ENCODE data around the gene CCDC185.

CCDC185 gene

DNA sequence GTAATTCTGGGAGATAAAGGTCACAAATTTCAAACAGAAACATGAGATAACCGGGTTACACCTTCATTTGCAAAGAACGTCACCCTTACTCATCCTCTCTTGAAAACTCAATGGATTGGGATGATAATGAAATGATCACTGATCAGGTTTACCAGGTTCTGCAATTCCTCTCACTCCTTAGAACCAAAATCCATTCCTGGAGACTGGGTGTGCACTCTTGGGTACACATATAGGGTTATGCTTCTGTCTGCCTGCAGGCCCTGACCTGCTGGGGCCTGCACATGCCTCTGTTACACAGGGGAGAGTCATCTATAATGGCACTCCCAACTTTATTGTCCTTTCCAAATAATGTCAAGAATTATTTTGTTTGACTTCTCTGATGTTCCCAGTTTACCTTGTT, 37.5 kb upstream of the CCDC185 start:
- no peak overlapping the region for H3K27ac ChIP-seq
- H3K27me3 ChIP-seq (replicated peaks) = no peaks in the 10 kb centered on the region
- TF ChIP-seq, protein P1, sequence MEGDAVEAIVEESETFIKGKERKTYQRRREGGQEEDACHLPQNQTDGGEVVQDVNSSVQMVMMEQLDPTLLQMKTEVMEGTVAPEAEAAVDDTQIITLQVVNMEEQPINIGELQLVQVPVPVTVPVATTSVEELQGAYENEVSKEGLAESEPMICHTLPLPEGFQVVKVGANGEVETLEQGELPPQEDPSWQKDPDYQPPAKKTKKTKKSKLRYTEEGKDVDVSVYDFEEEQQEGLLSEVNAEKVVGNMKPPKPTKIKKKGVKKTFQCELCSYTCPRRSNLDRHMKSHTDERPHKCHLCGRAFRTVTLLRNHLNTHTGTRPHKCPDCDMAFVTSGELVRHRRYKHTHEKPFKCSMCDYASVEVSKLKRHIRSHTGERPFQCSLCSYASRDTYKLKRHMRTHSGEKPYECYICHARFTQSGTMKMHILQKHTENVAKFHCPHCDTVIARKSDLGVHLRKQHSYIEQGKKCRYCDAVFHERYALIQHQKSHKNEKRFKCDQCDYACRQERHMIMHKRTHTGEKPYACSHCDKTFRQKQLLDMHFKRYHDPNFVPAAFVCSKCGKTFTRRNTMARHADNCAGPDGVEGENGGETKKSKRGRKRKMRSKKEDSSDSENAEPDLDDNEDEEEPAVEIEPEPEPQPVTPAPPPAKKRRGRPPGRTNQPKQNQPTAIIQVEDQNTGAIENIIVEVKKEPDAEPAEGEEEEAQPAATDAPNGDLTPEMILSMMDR (IDR thresholded peaks at IDR 0.05; ENCODE audit: low read depth, low read length, missing control alignments) = no peak
- in situ Hi-C loops (cut with HindIII; ENCODE audit: low pct_ligation_motif_present, low sequenced_read_pairs) = no loop called here
- no peak for DNase-seq
- no peak overlapping the region for H3K4me3 ChIP-seq (ENCODE audit: low read depth, low read length)
- no peaks in the 10 kb centered on the region for H3K36me3 ChIP-seq (replicated peaks)

DNA sequence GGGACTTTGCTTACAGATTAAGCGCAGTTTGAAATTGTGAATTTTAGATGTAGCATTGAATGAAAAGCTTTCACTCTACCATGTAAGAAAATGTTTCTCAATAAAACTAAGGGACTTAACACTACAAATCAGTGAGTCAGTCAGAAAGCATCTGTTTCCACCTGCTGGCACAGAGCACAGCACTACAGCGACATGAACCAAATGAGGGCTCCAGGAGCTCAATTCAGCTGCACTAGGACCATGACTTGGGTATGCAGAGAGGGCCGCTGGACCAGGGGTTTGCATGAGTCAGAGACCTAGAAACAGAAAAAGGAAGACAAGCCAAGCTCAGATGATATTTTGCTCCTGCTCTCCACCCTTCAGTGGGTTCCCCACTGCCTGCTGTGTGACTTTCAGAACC, 34.4 kb upstream of the CCDC185 start:
- DNase-seq = no peak
- H3K27me3 ChIP-seq (replicated peaks) = peaks cover 23% of the 10 kb centered on the region
- TF ChIP-seq, protein P1 (IDR thresholded peaks at IDR 0.05; ENCODE audit: low read depth, low read length, missing control alignments) = no peak

DNA sequence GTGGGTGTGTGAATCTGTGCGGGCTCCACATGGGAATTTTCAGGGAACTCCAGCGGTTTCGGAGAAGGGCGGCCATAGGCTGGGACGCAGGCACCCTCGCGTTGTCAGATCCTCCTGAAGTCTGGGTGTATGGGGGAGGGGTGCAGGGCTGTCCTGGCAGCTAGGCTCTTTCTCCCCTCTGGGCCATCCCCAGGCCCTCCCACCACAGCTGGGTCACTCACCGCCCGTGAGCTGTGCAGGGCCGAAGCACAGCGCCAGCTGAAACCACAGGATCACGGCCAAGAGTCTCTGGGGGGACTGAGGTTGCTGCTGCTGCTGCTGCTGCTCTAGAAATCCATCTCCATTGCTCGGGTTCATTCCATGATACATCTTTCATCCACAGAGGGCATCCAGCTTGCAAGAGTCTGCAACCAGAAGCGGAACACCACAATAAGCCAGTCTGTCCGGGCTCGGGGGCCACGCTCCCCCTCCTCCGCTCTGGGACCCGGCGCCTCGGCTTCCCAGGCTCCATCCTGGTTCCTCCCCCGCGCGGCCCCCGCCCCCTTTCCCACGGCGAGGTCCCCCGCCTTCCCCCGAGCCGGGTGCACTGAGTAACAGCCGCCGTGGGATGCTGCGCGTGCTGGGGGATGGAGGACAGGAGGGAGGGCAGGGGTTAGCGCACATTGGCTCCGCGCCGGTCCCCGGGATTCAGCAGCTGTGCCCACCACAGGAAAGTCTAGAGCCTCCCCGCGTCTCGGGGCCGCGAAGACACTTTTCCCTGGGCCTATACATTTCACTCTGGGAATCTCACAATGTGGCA, 30.0 kb upstream of the CCDC185 start:
- TF ChIP-seq, protein P1 (IDR thresholded peaks at IDR 0.05; ENCODE audit: low read depth, low read length, missing control alignments) = no peak
- no peak for DNase-seq
- peak overlapping the region; percentile 30 for H3K4me3 ChIP-seq (ENCODE audit: low read depth, low read length)
- in situ Hi-C loops (cut with HindIII; ENCODE audit: low pct_ligation_motif_present, low sequenced_read_pairs) = no loop called here
- no peak overlapping the region for H3K27ac ChIP-seq
- peaks cover 44% of the 10 kb centered on the region for H3K27me3 ChIP-seq (replicated peaks)
- no peaks in the 10 kb centered on the region for H3K36me3 ChIP-seq (replicated peaks)

More for the DNA sequence above, 34.4 kb upstream of the CCDC185 start:
- in situ Hi-C loops (cut with HindIII; ENCODE audit: low pct_ligation_motif_present, low sequenced_read_pairs) = no loop called here
- no peak overlapping the region for H3K4me3 ChIP-seq (ENCODE audit: low read depth, low read length)
- no peak overlapping the region for H3K27ac ChIP-seq
- no peaks in the 10 kb centered on the region for H3K36me3 ChIP-seq (replicated peaks)

DNA sequence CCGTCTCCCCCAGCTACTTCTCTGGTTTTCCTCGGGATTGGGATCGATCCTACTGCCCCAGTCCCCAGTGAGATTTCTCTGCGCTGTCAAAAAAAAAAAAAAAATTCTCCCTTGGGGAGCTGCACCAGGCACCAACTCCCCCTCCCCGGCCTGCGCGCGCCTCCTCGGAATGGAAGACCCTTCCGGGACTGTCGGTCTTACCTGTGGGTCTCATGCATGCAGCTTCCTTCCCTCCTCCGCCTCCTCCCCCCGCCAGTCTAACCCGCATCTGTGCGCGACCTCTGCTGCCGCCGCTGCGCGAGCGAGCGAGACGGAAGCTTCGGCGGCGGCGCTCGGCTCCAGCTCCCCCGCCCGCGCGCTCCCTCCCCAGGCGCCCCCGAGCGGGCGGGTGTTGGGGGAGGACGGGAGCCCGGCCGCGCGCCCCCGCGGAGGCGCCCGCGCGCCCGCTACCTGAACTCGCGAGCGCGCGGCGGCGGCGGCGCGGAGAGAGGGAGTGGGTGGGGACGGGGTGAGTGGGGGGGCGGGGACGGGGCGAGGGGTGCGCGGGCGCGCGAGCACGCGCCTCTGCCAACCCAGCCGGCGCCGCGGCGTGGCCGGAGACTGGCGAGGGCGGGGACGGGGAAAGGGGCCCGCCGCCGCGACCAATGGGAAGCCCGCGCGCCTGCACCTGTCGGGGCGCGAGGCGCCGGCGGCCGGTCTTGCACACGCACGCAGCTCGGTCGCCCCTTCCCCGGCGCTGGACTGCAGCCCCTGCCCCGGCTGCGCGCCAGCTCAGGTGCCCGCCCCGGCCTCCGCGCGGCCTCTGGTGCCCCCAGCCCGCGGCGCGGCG, 29.1 kb upstream of the CCDC185 start, which contains the start of gene SUSD4:
SUSD4 (minus strand) TSS at position 321 of the 829 bp plus-strand sequence. CDS start 751 bp downstream, outside the sequence.
- H3K27me3 ChIP-seq (replicated peaks) = peaks cover 44% of the 10 kb centered on the region

DNA sequence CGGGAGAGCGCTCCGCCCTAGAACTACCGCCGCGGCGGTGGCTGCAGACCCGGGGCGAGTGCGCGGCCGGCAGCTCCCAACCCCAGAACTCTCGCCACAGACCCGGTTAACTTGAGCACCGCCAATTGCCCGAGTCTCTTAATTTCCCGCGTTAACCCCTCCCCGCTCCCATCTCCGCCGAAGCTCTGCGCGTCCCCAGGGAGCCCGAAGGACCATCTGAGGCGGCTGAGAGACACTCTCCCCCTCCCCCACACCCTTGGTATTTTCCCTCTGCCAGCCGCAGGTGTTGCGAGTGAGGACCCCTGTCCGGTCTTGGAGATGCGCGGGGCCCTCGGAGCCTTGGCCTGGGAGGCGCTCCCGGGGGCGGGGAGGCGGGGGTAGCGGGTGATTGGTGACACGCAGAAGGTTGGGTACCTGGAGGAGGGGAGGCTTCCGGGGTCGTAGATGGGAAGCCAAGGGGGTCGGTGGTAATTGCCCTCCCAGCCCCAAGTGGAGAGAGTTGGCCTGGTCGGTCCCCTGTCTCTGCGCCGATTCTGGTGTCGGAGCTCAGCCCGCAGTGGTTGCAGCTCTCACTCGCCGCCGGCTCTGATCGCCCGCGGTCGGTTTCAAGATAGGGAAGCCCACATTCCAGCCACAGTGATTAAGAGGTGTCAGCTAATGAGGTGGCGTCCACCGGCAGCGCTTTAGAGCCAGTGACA, 28.4 kb upstream of the CCDC185 start:
- Histone ChIP-seq H3K27ac (no peak overlapping the region), H3K27me3 (replicated peaks) (peaks cover 44% of the 10 kb centered on the region), H3K4me3 (ENCODE audit: low read depth, low read length) (no peak overlapping the region), H3K36me3 (replicated peaks) (no peaks in the 10 kb centered on the region)
- in situ Hi-C loops (cut with HindIII; ENCODE audit: low pct_ligation_motif_present, low sequenced_read_pairs) = no loop called here
- DNase-seq = no peak
- TF ChIP-seq, protein P1 (IDR thresholded peaks at IDR 0.05; ENCODE audit: low read depth, low read length, missing control alignments) = no peak

More for the DNA sequence above, 29.1 kb upstream of the CCDC185 start, which contains the start of gene SUSD4:
- TF ChIP-seq, protein P1 (IDR thresholded peaks at IDR 0.05; ENCODE audit: low read depth, low read length, missing control alignments) = no peak
- in situ Hi-C loops (cut with HindIII; ENCODE audit: low pct_ligation_motif_present, low sequenced_read_pairs) = no loop called here
- Histone ChIP-seq H3K27ac (no peak within 1 kb of the TSS), H3K36me3 (replicated peaks) (no peaks in the 10 kb centered on the region), H3K4me3 (ENCODE audit: low read depth, low read length) (peak within 1 kb of the TSS; percentile 30)
- DNase-seq = no peak

Data from brain microvascular endothelial cell (primary cell).